Erythroblast (primary cell): ENCODE measurements around the gene VSIR.

Experiments used
- GATA1 ChIP-seq: IDR thresholded peaks from 2 replicates; pipeline ENCODE4 v1.6.1; 2011; ENCODE audit warnings: low read depth, mild to moderate bottlenecking, control low read depth, low read length, moderate library complexity
- POLR2A ChIP-seq: IDR thresholded peaks from 2 replicates; pipeline ENCODE4 v1.6.1; 2011; ENCODE audit warnings: mild to moderate bottlenecking, low read length

GRCh38 chr10:71750986-71751385 is 22.3 kb downstream of the VSIR start:
- TF ChIP-seq POLR2A (no peak), GATA1 (no peak)
